Gastroesophageal sphincter (tissue), 3 donors: ENCODE measurements around the gene ETS1.

Experiments
- EP300 ChIP-seq: sonication (generic); formaldehyde crosslinking; IDR thresholded peaks from one replicate; pipeline ENCODE4 v1.6.1; 2017; ENCODE audit warnings: antibody characterized with exemption, mild to moderate bottlenecking
- POLR2A ChIP-seq, 2 donors: fragments of 450-650 bp; IDR thresholded peaks; one replicate each; pipeline ENCODE4 v1.6.1; 2017; ENCODE audit warnings: antibody characterized with exemption in 2 of 2, mild to moderate bottlenecking in 2 of 2, moderate library complexity in 1 of 2
- POLR2AphosphoS5 ChIP-seq: sonication (generic); formaldehyde crosslinking; IDR thresholded peaks from one replicate; pipeline ENCODE4 v1.6.1; 2017; ENCODE audit warnings: antibody characterized with exemption
- TF ChIP-seq, protein P1 (sequence below), 4 experiments: fragments of 200-600 bp in 2 of 4; fragments of 450-650 bp in 2 of 4; sonication (generic) in 1 of 4; IDR thresholded peaks; one replicate each; pipeline ENCODE4 v1.5.1; 2017 to 2019; ENCODE audit warnings: antibody characterized with exemption in 4 of 4, mild to moderate bottlenecking in 2 of 4, moderate library complexity in 2 of 4

DNA sequence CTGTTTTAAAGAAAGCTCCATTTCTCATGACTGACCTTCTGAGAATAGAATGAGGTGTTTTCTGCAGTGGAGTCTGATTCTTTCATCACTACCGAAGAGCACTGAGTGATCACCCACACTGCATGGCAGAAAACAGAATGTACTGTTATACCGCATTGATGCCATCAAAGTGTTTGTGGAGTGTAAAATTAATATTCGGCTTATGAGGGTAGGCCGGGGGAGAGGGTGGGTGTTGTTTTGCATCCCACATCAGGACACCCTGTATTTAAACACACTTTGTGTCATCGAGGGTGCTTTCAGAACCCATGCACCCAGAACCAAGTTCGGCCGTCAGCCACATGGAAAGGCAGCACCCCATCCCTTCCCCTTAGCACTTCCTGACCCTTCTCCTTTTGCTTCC, 41.3 kb upstream of the ETS1 start:
- TF ChIP-seq, protein P1, sequence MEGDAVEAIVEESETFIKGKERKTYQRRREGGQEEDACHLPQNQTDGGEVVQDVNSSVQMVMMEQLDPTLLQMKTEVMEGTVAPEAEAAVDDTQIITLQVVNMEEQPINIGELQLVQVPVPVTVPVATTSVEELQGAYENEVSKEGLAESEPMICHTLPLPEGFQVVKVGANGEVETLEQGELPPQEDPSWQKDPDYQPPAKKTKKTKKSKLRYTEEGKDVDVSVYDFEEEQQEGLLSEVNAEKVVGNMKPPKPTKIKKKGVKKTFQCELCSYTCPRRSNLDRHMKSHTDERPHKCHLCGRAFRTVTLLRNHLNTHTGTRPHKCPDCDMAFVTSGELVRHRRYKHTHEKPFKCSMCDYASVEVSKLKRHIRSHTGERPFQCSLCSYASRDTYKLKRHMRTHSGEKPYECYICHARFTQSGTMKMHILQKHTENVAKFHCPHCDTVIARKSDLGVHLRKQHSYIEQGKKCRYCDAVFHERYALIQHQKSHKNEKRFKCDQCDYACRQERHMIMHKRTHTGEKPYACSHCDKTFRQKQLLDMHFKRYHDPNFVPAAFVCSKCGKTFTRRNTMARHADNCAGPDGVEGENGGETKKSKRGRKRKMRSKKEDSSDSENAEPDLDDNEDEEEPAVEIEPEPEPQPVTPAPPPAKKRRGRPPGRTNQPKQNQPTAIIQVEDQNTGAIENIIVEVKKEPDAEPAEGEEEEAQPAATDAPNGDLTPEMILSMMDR (IDR thresholded peaks at IDR 0.05): no peak
- TF ChIP-seq POLR2AphosphoS5: no peak
- TF ChIP-seq POLR2A (IDR thresholded peaks at IDR 0.05): no peak
- no peak for TF ChIP-seq EP300
